GM19193 (cell line): ENCODE data around the gene INPP4B.

Source experiments
- POLR2A ChIP-seq: IDR thresholded peaks from 4 replicates; pipeline ENCODE4 v1.6.1; 2011; ENCODE audit not compliant: insufficient read depth, insufficient read length; ENCODE audit errors: extremely low read depth

INPP4B gene

DNA sequence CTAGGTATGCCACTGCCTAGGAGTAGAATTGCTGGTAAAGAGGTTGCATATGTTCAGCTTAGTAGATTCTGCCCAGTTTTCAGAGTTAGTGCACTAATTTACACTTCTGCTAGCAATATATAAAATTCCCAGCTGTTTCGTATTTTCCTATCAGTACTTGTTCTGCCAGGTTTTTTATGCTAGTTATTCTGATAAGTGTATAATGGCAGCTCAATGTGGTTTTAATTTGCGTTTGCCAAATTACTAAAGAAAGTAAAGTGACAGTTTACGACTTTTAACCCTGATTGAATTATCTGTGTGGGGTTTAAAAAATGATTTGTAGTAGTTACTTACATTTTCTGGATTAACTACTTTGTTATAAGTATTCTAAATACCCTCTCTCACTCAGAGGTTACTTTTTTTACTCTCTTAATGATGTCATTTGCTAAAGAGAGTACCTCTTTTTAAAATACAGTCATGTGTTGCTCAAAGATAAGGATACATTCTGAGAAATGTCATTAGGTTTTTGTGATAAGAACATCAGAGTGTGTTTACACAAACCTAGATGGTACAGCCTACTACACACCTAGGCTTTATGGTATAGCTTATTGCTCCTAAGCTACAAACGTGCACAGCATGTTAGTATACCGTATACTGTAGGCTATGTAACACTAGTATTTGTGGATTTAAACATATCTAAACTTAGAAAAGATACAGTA is 846.5 kb downstream of the INPP4B start:
- TF ChIP-seq POLR2A = no peak

DNA sequence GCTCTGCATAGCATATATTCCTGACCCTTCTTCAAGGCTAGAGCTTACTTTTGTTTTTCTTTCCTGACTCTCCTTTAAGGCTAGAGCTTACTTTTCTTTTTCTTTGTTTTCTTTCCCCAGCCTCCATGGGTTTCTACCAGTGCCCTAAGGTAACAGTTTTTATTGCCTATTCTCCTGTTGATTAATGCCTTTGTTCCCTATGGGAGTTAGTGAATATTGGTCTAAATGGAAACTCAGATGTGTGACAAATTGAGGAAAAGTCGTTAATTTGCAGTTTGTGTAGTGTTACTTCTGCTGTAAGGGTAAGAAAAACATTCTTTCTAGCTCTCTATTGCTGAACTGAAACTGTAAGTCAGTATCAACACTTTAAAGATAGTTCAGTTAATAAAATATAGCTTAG is 851.0 kb downstream of the INPP4B start:
- TF ChIP-seq POLR2A = no peak

DNA sequence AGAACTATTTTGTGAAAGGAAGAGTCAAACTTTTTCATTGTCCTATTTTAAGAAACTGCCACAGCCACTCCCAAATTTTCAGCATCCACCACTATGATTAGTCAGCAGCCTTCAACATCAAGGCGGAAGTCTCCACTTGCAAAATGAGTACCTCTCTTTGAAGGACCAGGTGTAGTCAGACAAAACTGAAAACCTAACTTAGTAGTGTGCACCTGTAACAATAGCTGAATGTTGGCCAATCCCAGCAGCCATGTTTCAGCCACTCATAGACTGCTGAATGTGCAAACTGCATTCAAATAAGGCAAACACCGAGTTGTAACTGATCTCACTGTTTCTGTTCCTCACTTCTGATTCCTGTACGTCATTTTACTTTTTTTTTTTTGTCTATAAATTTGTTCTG is 868.7 kb downstream of the INPP4B start:
- TF ChIP-seq POLR2A = no peak
